Activated B cell treated with CpG ODN at 0.5 μM for 24 hours (primary cell): Measurements from ENCODE around the gene APBB2. TPM values are rescaled to one million over a fixed set of nuclear protein-coding genes. Genes with fewer than 3 reads are reported as not detected.

Source experiments
- ATAC-seq: fragments of 200-7000 bp; cut with Tn5 transposase; one replicate; pipeline ENCODE4 v1.10.0; 2021; ENCODE audit warnings: low read depth, mild to moderate bottlenecking, moderate library complexity
- CTCF ChIA-PET: fragments of 350-600 bp; sonication (Branson Sonifier 250); formaldehyde crosslinking; loops from one replicate; lab custom pipeline; 2021; ENCODE audit warnings: antibody characterized with exemption; lab: Charles Lee
- POLR2A ChIA-PET: fragments of 350-600 bp; sonication (Branson Sonifier 250); formaldehyde crosslinking; loops from one replicate; lab custom pipeline; 2021; ENCODE audit warnings: antibody characterized with exemption; lab: Charles Lee
- DNase-seq: peaks from one replicate; pipeline ENCODE4 v3.0.0; 2022
- H3K27ac Mint-ChIP-seq: one replicate; pipeline ENCODE4 v1.8.0; 2020; ENCODE audit warnings: mixed read lengths
- H3K27me3 Mint-ChIP-seq: one replicate; pipeline ENCODE4 v1.8.0; 2021; ENCODE audit warnings: mixed read lengths
- H3K36me3 Mint-ChIP-seq: one replicate; pipeline ENCODE4 v1.8.0; 2021; ENCODE audit warnings: low read depth, mixed read lengths
- H3K4me1 Mint-ChIP-seq: one replicate; pipeline ENCODE4 v1.8.0; 2021; ENCODE audit warnings: mixed read lengths
- H3K4me3 Mint-ChIP-seq: one replicate; pipeline ENCODE4 v1.8.0; 2020; ENCODE audit warnings: mild to moderate bottlenecking, mixed read lengths
- H3K9me3 Mint-ChIP-seq: one replicate; pipeline ENCODE4 v1.8.0; 2020; ENCODE audit warnings: mixed read lengths
- intact Hi-C: fragments of 100-400 bp; cut with micrococcal nuclease; formaldehyde crosslinking; loops from one replicate; pipeline ENCODE4 v1.15.1; 2024
- total RNA-seq: library from RNA; stranded (reverse); gene quantifications from 2 replicates; pipeline ENCODE4 v1.2.3, GENCODE V29; 2022
- TF ChIP-seq, protein P1 (sequence below): fragments of 200-600 bp; IDR thresholded peaks from one replicate; pipeline ENCODE4 v1.8.0; 2022; ENCODE audit warnings: antibody characterized with exemption, mild to moderate bottlenecking

APBB2 gene
- total RNA-seq, 1 donor from 2014 or later: 3.7 TPM

DNA sequence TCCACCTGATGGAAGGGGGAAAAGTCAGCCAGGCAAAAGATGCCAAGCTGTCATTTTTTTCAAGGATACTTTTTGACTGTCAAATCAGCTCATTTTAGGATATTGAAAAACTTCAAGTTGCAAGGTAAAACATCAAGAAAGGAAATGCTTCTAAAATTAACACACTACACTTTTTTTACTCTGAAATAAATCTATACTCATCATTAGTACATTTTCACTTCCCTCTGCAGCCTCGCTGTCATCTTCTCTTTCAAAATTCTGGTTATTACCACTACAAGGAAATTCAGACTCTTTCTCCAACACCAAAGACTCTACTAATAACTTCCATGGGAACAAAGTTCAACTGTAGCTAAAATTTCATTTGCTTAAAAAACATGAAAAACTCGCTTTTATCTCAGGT lies 41.6 kb downstream of the APBB2 start:
- ChIA-PET CTCF (no interaction called here), POLR2A (no interaction called here)
- Mint-ChIP-seq H3K9me3 (no peaks in the 10 kb centered on the region), H3K4me1 (no peaks in the 10 kb centered on the region), H3K4me3 (no peak overlapping the region), H3K27me3 (peaks cover 4% of the 10 kb centered on the region), H3K36me3 (no peaks in the 10 kb centered on the region), H3K27ac (no peak overlapping the region)
- DNase-seq: no peak
- TF ChIP-seq, protein P1, sequence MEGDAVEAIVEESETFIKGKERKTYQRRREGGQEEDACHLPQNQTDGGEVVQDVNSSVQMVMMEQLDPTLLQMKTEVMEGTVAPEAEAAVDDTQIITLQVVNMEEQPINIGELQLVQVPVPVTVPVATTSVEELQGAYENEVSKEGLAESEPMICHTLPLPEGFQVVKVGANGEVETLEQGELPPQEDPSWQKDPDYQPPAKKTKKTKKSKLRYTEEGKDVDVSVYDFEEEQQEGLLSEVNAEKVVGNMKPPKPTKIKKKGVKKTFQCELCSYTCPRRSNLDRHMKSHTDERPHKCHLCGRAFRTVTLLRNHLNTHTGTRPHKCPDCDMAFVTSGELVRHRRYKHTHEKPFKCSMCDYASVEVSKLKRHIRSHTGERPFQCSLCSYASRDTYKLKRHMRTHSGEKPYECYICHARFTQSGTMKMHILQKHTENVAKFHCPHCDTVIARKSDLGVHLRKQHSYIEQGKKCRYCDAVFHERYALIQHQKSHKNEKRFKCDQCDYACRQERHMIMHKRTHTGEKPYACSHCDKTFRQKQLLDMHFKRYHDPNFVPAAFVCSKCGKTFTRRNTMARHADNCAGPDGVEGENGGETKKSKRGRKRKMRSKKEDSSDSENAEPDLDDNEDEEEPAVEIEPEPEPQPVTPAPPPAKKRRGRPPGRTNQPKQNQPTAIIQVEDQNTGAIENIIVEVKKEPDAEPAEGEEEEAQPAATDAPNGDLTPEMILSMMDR: no peak
- no peak for ATAC-seq
- intact Hi-C loops: no loop called here

DNA sequence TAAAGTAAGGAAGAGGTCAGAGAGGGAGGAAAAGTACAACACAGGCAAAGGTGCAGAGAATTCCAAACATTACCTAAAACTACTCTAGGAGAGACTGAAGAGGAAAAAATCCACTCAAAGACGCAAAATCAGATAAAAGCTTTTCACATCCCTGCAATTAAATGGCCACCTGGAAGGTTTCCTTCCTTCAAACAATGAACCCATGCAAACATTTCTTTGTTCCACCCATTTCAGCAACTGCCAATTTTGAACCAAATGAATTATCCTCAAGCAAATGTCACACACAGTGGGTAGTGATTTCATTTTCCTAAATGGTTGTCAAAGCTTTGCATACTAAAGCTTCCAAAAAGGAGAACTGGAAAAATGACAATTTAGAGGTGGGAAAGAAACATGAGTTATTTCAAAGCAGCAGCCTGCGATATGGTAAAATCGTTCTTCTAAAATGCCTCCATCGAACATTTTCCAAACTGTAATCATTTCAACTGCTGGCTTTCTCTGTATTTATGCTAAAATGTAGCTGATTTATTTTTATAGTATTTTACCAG lies 45.0 kb downstream of the APBB2 start:
- no peak for ATAC-seq
- no peak for DNase-seq
- intact Hi-C loops: no loop called here
- no peaks in the 10 kb centered on the region for H3K36me3 Mint-ChIP-seq
- no peaks in the 10 kb centered on the region for H3K9me3 Mint-ChIP-seq
- no peaks in the 10 kb centered on the region for H3K4me1 Mint-ChIP-seq
- ChIA-PET POLR2A (no interaction called here), CTCF (no interaction called here)
- TF ChIP-seq, protein P1: no peak
- no peak overlapping the region for H3K27ac Mint-ChIP-seq
- no peaks in the 10 kb centered on the region for H3K27me3 Mint-ChIP-seq
- no peak overlapping the region for H3K4me3 Mint-ChIP-seq

DNA sequence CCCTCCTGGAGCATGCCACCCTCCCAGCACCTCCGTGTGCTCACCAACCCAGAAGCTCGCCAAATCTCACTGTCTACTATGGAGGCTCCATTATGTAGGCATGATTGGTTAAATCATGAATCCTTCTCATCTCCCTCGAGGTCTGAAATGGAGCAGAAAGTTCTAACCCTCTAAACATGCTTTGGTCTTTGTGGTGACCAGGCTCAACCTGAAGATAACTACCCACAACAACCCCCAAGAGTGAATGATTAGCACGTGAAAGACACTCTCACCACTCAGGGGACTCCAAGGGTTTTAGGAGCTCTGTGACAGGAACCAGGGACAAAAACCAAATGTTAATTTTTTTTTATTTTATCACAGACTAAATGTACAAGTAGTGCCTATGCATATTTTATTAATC lies 47.2 kb downstream of the APBB2 start:
- no peaks in the 10 kb centered on the region for H3K9me3 Mint-ChIP-seq
- no peak overlapping the region for H3K27ac Mint-ChIP-seq
- CTCF ChIA-PET: no interaction called here
- intact Hi-C loops: no loop called here
- no peaks in the 10 kb centered on the region for H3K36me3 Mint-ChIP-seq
- POLR2A ChIA-PET: no interaction called here
- DNase-seq (no peak), ATAC-seq (no peak)
- no peaks in the 10 kb centered on the region for H3K4me1 Mint-ChIP-seq
- no peak overlapping the region for H3K4me3 Mint-ChIP-seq
- TF ChIP-seq, protein P1: no peak
- H3K27me3 Mint-ChIP-seq: no peaks in the 10 kb centered on the region

DNA sequence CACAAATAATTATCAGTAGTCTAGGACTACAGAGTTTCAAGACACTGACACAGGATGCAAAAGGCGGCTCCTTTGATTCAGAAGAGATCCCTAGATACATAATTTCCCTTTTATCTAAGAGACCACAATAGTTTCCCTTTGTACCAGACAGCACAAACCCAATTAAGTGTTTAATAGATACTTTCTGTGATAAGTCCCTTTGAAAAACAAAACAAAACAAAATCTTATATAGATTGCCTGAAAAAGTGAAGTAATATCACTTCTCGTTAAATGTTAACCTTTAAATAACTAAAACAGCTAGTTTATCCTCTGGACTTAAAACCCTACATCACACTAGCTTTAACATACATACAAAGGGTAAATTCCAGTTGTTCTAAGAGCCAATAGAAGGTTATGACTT lies 49.9 kb downstream of the APBB2 start:
- TF ChIP-seq, protein P1: no peak
- no peaks in the 10 kb centered on the region for H3K27me3 Mint-ChIP-seq
- CTCF ChIA-PET: no interaction called here
- H3K9me3 Mint-ChIP-seq: no peaks in the 10 kb centered on the region
- no peaks in the 10 kb centered on the region for H3K36me3 Mint-ChIP-seq
- H3K4me3 Mint-ChIP-seq: no peak overlapping the region
- DNase-seq (no peak), ATAC-seq (no peak)
- H3K4me1 Mint-ChIP-seq: no peaks in the 10 kb centered on the region
- no peak overlapping the region for H3K27ac Mint-ChIP-seq
- intact Hi-C loops: no loop called here
- POLR2A ChIA-PET: no interaction called here

DNA sequence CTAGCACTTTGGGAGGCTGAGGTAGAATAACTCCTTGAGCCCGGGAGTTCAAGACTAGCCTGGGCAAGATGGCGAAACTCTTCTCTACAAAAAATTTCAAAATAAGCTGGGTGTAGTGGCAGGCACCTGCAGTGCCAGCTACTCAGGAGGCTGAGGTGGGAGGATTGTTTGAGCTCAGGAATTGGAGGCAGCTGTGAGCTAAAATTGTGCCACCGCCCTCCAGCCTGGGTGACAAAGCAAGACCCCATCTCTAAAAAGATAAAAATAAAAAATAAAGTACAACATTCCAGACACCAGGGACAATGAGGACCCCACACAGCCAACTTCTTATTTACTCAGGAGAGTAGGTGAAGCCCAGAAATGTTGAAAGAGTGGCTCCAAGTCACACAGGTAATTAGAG lies 53.0 kb downstream of the APBB2 start:
- intact Hi-C loops: no loop called here
- POLR2A ChIA-PET: interaction anchor here (0.6 kb wide), 1 partner anchor 966 kb away, joined by 8 read pairs; no protein-coding TSS in a partner anchor
- no peaks in the 10 kb centered on the region for H3K9me3 Mint-ChIP-seq
- CTCF ChIA-PET: no interaction called here
- ATAC-seq (no peak), DNase-seq (no peak)
- H3K4me1 Mint-ChIP-seq: no peaks in the 10 kb centered on the region
- H3K27me3 Mint-ChIP-seq: no peaks in the 10 kb centered on the region
- H3K27ac Mint-ChIP-seq: no peak overlapping the region
- no peaks in the 10 kb centered on the region for H3K36me3 Mint-ChIP-seq
- TF ChIP-seq, protein P1: no peak
- no peak overlapping the region for H3K4me3 Mint-ChIP-seq
